ENCODE data around the gene MAPK8.
"Not testable (repeated sequence)": the region's sequence is repeated elsewhere in the genome, so short reads cannot be mapped to it uniquely, and the experiment has no call there.

The MAPK8 gene

GRCh38 chr10:48332871-48333216 lies 26.4 kb downstream of the MAPK8 start:
- no peak for FAIRE-seq
- DNase-seq (ENCODE audit: insufficient read length, low spot score), result no peak
- no peak for TF ChIP-seq CTCF (IDR thresholded peaks at IDR 0.05; ENCODE audit: insufficient read depth, missing control alignments)

- TF ChIP-seq CTCF (IDR thresholded peaks at IDR 0.05; ENCODE audit: insufficient read depth, missing control alignments), result no peak
- DNase-seq (ENCODE audit: insufficient read length, low spot score) (no peak), FAIRE-seq (no peak)
Measured at GRCh38 chr10:48333856-48334255, 27.4 kb downstream of the MAPK8 start.

DNA sequence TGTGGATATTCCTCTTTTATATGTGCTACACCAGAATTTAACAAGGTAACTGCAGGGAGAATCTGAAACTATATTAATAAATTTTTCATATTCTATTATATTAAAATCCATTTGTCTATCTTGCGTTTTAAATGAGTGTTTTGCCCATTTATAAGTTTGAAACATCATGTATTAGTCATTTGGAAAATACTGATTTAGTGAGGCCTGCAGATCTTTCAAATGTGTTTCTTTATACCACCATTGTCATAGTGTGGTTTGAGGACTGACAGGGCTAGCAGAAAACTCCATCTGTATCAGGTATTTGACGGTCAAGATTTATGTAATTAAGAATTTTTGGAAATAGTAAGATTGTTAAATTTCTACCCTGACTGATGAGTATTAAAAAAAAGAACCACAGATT lies 29.3 kb downstream of the MAPK8 start:
- DNase-seq (ENCODE audit: insufficient read length, low spot score) (no peak), FAIRE-seq (no peak)
- TF ChIP-seq CTCF (IDR thresholded peaks at IDR 0.05; ENCODE audit: insufficient read depth, missing control alignments), result no peak

GRCh38 chr10:48336978-48337599 lies 30.6 kb downstream of the MAPK8 start:
- DNase-seq (ENCODE audit: insufficient read length, low spot score) (no peak), FAIRE-seq (no peak)

GRCh38 chr10:48340734-48341133 lies 34.3 kb downstream of the MAPK8 start:
- FAIRE-seq, result no peak
- DNase-seq (ENCODE audit: insufficient read length, low spot score), result no peak
- TF ChIP-seq CTCF (IDR thresholded peaks at IDR 0.05; ENCODE audit: insufficient read depth, missing control alignments), result no peak

More at GRCh38 chr10:48336978-48337599, 30.6 kb downstream of the MAPK8 start:
- no peak for TF ChIP-seq CTCF (IDR thresholded peaks at IDR 0.05; ENCODE audit: insufficient read depth, missing control alignments)

GRCh38 chr10:48343106-48343505 lies 36.6 kb downstream of the MAPK8 start:
- no peak for DNase-seq (ENCODE audit: insufficient read length, low spot score)
- no peak for TF ChIP-seq CTCF (IDR thresholded peaks at IDR 0.05; ENCODE audit: insufficient read depth, missing control alignments)
- FAIRE-seq, result peak; percentile 79

DNA sequence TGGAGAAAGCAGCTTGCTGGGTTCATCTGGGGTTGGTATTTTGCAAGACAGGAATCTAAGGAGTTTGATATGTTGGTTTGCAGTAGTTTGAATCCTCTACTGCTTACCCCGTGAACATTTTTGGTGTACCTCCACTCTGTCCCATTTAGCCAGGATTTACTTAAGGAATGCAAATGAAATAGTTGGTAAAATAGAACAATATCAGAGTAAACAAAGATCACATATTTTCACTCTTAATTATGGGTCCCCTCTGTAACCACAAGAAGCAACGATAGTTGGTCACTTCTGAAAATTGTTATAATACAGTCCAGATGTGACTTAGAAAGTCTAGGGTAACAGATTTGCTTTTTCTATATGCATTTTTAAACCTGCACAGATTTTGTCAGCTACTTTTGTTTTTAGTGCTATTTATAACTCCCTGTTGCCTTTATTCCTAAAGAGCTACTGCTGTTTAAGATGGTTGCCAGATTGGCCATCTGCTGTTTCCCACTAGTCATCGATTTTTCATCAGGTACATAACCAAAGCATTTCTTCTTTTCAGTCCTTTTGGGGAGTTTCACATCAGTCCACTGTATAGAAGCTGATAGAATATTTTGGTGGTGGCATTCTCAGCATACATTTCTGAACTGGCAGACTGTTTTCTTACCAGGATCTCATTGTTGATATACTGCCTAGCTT lies 37.6 kb downstream of the MAPK8 start:
- TF ChIP-seq CTCF (IDR thresholded peaks at IDR 0.05; ENCODE audit: insufficient read depth, missing control alignments), result no peak
- DNase-seq (ENCODE audit: insufficient read length, low spot score) (no peak), FAIRE-seq (peak; percentile 80)

DNA sequence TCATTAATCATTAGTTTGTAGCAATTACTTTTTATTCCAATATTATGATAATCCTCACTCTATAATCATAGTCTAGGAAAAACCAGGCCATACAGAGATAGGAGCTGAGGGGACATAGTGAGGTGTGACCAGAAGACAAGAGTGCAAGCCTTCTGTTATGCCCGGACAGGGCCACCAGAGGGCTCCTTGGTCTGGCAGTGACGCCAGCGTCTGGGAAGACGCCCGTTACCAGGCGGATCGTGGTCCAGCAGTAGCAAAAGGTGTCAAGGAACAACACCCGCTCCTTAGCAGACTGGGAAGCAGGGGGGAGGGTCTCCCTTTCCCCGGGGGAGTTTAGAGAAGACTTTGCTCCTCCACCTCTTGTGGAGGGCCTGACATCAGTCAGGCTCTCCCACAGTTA lies 39.8 kb downstream of the MAPK8 start:
- not testable (repeated sequence) for FAIRE-seq; DNase-seq (ENCODE audit: insufficient read length, low spot score)

DNA sequence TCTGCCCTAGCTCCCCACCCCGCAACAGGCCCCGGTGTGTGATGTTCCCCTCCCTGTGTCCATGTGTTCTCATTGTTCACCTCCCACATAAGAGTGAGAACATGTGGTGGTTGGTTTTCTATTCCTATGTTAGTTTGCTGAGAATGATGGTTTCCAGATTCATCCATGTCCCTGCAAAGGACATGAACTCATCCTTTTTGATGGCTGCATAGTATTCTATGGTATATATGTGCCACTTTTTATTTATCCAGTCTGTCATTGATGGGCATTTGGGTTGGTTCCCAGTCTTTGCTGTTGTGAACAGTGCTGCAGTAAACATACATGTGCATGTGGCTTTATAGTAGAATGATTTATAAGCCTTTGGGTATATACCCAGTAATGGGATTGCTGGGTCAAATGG lies 41.1 kb downstream of the MAPK8 start:
- DNase-seq (ENCODE audit: insufficient read length, low spot score); FAIRE-seq: not testable (repeated sequence)

GRCh38 chr10:48347943-48348342 lies 41.5 kb downstream of the MAPK8 start:
- not testable (repeated sequence) for DNase-seq (ENCODE audit: insufficient read length, low spot score); FAIRE-seq

Data from D721Med (cell line).